ENCODE data around the gene CCDC40. TPM values are rescaled to one million over a fixed set of nuclear protein-coding genes. Genes with fewer than 3 reads are reported as not detected.

The CCDC40 gene
- total RNA-seq, 2 donors from 2014 or later = 3.4 to 4.5 TPM

DNA sequence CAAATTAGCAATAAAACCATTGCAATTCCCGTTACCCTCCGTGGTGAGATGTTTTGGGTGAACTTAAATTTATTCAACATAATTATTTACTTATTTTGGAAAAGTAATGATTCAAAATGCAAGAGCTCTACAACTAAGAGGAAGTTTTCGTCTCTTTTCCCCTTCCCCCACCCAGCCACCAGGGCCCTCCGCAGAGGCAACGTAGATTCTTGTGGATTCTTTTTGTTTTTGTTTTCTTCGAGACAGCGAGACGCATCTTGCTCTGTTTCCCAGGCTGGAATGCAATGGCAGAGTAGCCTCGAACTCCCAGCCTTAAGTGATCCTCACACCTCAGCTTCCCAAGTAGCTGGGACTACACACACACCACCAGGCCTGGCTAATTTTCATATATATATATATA is 19.2 kb downstream of the CCDC40 start:
- no peak for DNase-seq
- Mint-ChIP-seq H3K36me3 (ENCODE audit: low read depth) (no peaks in the 10 kb centered on the region), H3K4me3 (no peak overlapping the region), H3K27ac (no peak overlapping the region), H3K4me1 (no peaks in the 10 kb centered on the region), H3K27me3 (peaks cover 9% of the 10 kb centered on the region)
- no peaks in the 10 kb centered on the region for H3K9me3 ChIP-seq (ENCODE audit: control insufficient read depth, low read length, poor library complexity, severe bottlenecking)
- no peak for ATAC-seq

DNA sequence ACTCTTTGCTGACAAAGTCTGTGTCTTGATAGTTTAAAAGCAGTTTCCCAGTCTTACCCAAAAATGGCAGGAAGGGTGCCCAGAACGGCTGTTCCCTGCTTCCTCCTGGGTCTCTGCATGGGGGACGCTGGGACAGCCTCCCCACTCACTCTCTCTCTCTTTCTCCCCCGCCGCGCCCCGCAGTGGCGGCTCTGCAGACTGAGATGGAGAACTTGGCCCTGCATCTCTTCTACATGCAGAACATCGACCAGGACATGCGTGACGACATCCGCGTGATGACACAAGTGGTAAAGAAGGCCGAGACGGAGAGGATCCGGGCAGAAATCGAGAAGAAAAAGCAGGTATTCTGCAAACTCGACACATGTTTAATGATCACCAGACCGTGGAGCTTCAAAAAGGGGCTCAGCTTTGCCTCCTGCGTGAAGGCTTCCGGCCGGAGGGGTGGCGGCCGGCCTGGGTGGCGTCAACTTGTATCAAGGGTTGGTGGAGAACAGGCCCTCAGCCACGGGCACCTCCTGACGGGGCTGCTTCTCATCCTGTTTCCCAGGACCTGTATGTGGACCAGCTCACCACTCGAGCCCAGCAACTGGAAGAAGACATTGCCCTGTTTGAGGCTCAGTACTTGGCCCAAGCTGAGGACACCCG is 22.0 kb downstream of the CCDC40 start:
- peaks cover 9% of the 10 kb centered on the region for H3K27me3 Mint-ChIP-seq

DNA sequence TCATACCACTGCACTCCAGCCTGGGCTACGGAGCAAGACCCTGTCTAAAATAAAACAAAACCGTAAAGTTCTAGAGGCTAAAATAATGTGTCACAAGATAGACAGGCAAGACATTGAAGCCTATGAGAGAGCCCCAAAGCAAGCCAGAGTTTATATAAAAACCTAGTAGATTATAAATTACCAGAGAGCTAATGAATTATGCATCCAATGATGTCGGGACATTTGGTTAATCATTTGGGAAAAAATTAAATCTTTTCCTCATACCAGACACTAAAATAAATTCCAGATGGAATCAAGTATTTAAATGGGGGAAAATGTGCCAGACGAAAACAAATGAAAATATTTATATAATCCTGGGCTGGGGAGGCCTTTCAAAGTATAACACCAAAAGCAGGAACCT is 24.2 kb downstream of the CCDC40 start:
- H3K9me3 ChIP-seq (ENCODE audit: control insufficient read depth, low read length, poor library complexity, severe bottlenecking) = no peaks in the 10 kb centered on the region
- no peak for ATAC-seq
- peaks cover 2% of the 10 kb centered on the region for H3K4me1 Mint-ChIP-seq
- H3K36me3 Mint-ChIP-seq (ENCODE audit: low read depth) = no peaks in the 10 kb centered on the region
- H3K27me3 Mint-ChIP-seq = peaks cover 9% of the 10 kb centered on the region
- H3K4me3 Mint-ChIP-seq = no peak overlapping the region
- H3K27ac Mint-ChIP-seq = no peak overlapping the region
- DNase-seq = no peak

More for the DNA sequence above, 22.0 kb downstream of the CCDC40 start:
- H3K9me3 ChIP-seq (ENCODE audit: control insufficient read depth, low read length, poor library complexity, severe bottlenecking) = no peaks in the 10 kb centered on the region
- Mint-ChIP-seq H3K4me1 (peaks cover 2% of the 10 kb centered on the region), H3K27ac (peak overlapping the region; percentile 63), H3K36me3 (ENCODE audit: low read depth) (no peaks in the 10 kb centered on the region), H3K4me3 (no peak overlapping the region)
- ATAC-seq (no peak), DNase-seq (no peak)

DNA sequence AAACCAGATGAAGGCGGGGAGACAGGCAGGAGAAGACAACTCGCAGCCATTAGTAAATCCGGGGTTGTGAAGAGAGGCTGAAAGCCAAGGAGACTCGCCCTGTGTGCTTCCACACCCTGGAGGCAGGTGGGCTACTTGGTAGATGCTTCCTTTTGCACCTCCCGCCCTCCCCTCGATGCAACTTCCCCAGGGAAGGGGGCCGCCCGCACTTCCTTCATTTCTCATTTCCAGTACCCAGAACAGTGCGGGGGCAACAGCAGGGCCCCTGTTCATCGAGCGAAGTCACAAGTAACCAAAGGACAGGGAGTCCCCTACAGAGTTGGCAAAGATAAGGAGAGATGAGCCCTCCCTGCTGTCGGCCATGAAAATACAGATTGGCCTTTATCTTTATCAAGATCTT is 25.0 kb downstream of the CCDC40 start:
- no peak for ATAC-seq
- Mint-ChIP-seq H3K36me3 (ENCODE audit: low read depth) (no peaks in the 10 kb centered on the region), H3K27me3 (peaks cover 9% of the 10 kb centered on the region)

DNA sequence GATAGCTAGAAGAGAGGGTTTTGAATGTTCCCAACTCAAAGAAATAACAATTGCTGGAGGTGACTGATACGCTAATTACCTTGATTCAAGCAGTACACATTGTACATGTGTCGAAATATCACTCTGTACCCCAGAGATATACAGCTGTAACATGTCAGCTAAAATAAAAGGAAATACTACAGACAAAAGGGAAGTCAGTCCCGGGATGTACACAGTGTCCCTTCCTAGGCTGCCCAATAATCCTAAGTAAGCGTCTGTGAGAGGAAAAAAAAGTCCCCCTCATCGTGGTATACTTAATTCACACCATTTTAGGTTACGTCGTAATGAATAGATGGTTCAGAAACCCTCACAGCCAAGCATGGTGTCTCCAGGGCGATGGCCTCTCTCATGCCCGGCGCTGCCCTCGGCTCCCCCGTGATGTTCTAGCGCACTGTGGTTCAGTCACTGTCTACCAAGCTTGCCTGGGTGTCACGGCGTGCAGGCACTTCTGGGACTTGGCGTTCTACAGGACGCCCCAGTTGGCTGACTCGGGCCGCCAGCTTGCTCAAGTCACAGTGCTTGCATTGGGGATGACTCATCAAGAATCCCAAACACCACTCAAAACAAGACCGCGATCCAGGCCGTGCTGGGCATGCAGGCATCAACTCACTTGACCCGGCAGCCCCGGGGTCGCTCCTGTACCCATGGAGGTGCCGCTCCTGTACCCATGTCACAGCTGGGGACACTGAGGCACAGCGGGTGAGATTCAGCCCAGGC is 27.6 kb downstream of the CCDC40 start:
- DNase-seq (no peak), ATAC-seq (no peak)
- Mint-ChIP-seq H3K27me3 (peaks cover 9% of the 10 kb centered on the region), H3K36me3 (ENCODE audit: low read depth) (no peaks in the 10 kb centered on the region), H3K4me3 (no peak overlapping the region), H3K27ac (no peak overlapping the region), H3K4me1 (peaks cover 6% of the 10 kb centered on the region)
- no peaks in the 10 kb centered on the region for H3K9me3 ChIP-seq (ENCODE audit: control insufficient read depth, low read length, poor library complexity, severe bottlenecking)

More for the DNA sequence above, 25.0 kb downstream of the CCDC40 start:
- Mint-ChIP-seq H3K27ac (no peak overlapping the region), H3K4me3 (no peak overlapping the region), H3K4me1 (peaks cover 2% of the 10 kb centered on the region)
- no peak for DNase-seq
- H3K9me3 ChIP-seq (ENCODE audit: control insufficient read depth, low read length, poor library complexity, severe bottlenecking) = no peaks in the 10 kb centered on the region

DNA sequence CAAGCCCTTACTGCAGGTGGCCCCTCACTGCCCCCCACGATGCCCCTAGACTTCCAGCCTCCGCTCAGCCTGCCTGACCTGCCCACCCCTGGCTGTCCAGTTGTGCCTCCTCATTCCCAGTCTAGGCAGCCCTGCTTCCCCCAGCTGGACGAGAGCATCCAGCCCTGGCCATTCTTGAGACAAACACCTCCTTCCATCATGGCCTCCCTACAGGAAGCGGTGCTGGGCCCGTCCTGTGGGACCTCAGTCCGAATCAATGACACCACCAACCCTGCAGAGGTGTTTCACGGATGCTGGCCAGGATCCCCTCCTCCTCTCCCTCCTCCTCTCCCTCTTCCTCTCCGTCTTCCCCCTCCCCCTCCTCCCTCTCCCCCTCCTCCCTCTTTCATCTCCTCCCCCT is 28.3 kb downstream of the CCDC40 start:
- ATAC-seq (no peak), DNase-seq (no peak)
- Mint-ChIP-seq H3K27ac (no peak overlapping the region), H3K4me1 (peaks cover 7% of the 10 kb centered on the region), H3K4me3 (no peak overlapping the region), H3K27me3 (peaks cover 15% of the 10 kb centered on the region), H3K36me3 (ENCODE audit: low read depth) (no peaks in the 10 kb centered on the region)
- no peaks in the 10 kb centered on the region for H3K9me3 ChIP-seq (ENCODE audit: control insufficient read depth, low read length, poor library complexity, severe bottlenecking)

DNA sequence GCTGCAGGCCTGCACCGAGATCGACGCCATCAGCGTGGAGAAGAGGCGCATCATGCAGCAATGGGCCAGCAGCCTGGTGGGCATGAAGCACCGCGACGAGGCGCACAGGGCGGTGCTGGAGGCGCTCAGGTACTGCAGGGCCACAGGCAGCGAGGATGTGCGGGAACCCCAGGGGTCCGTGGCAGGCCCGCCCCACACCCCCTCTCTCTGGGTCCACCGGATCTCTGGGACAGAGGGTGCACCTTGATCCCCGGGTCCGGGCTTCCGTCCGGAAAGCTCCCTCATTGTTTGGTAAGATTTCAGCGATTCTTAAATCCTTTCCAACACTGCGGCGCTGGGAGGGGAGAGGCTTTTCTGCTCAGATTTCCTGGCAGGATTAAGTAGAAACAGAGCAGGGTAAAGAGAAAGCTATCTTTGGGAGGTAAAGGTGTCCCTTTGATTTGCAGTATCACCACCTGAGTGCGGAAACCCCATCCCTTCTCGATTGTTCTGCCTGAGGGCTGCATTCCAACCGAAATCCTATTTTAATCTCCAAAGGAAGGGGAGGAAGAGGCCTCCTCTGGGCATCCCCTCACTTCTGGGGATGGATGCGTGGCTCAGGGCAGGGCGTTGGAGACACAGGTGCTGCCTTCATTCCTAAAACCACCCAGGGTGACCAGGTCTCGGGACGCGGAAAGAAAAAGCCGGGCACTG is 29.2 kb downstream of the CCDC40 start:
- no peaks in the 10 kb centered on the region for H3K9me3 ChIP-seq (ENCODE audit: control insufficient read depth, low read length, poor library complexity, severe bottlenecking)
- Mint-ChIP-seq H3K4me1 (peaks cover 7% of the 10 kb centered on the region), H3K27me3 (peaks cover 15% of the 10 kb centered on the region), H3K27ac (no peak overlapping the region), H3K4me3 (no peak overlapping the region), H3K36me3 (ENCODE audit: low read depth) (no peaks in the 10 kb centered on the region)
- DNase-seq (no peak), ATAC-seq (no peak)

DNA sequence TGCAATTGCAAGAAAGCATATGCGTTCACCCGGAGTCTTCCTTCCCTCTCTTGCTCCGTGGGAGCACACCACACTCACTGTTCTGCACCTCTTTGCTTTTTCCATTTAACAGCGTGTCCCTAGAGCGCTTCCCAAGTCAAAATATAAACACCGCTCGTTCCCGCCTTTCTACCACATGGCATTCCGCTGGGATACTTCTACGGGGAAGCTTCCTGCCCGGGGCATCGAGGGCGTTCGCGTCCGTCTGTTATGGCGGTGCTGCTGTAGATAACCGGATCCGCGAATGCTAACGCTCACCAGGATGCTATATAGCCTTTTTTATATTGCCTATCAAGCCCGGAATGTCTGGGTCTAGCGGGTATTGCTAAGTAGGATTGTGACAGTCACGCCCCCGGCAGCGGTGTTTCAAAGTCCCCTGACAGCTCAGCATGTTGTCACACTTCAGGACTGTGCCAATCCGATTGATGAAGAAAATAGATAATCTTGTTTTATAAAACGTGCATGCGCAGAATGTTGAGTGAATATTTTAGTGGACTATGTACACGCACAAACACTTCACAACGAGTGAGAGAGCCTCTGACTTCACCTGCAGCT is 31.0 kb downstream of the CCDC40 start:
- ATAC-seq (no peak), DNase-seq (no peak)
- Mint-ChIP-seq H3K27me3 (peaks cover 15% of the 10 kb centered on the region), H3K36me3 (ENCODE audit: low read depth) (no peaks in the 10 kb centered on the region), H3K4me3 (no peak overlapping the region), H3K27ac (no peak overlapping the region), H3K4me1 (peaks cover 5% of the 10 kb centered on the region)
- no peaks in the 10 kb centered on the region for H3K9me3 ChIP-seq (ENCODE audit: control insufficient read depth, low read length, poor library complexity, severe bottlenecking)

DNA sequence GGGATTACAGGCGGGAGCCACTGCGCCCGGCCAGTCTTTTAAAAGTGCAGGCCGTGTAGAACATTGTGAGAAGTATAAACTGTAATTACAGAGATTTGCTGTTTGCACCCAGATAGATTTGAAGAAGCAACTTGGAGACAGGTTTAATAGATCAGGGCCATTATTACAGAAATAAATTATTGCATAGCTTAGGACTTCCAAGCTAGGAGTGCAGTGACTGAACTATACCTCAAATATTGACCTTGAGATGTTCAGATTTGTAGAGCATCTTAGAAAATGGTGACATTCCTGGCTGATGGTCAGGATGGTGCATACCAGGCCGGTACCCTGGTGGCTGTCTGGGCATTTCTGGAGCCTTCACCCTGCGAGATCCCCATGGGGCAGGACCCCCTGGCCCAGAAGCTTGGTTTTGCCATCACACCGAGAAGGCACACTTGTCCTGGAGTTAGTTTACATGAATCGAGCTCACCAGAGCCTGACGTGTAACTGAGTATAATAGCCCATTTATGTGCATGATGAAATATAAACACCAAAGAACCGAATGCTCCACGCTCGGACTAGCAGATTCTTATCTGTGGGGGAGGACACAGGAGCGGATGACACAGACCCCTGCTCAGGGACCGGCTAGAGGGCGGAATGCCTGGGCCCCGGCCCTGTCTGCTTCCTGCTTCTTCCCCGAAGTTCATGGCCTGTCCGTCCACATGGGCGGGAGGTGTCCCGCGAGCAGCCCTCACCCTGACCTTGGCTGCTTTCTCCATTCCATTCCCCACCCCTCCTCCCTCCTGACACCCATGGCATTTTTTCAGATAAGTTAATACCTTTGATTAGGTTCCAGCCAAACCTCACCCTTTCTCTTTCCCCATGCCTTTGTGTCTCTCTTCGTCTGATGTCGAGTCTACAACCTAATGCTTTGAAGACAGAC is 32.1 kb downstream of the CCDC40 start:
- no peaks in the 10 kb centered on the region for H3K9me3 ChIP-seq (ENCODE audit: control insufficient read depth, low read length, poor library complexity, severe bottlenecking)
- DNase-seq (no peak), ATAC-seq (no peak)
- Mint-ChIP-seq H3K27ac (no peak overlapping the region), H3K4me3 (no peak overlapping the region), H3K36me3 (ENCODE audit: low read depth) (no peaks in the 10 kb centered on the region), H3K4me1 (peaks cover 5% of the 10 kb centered on the region), H3K27me3 (peaks cover 15% of the 10 kb centered on the region)

DNA sequence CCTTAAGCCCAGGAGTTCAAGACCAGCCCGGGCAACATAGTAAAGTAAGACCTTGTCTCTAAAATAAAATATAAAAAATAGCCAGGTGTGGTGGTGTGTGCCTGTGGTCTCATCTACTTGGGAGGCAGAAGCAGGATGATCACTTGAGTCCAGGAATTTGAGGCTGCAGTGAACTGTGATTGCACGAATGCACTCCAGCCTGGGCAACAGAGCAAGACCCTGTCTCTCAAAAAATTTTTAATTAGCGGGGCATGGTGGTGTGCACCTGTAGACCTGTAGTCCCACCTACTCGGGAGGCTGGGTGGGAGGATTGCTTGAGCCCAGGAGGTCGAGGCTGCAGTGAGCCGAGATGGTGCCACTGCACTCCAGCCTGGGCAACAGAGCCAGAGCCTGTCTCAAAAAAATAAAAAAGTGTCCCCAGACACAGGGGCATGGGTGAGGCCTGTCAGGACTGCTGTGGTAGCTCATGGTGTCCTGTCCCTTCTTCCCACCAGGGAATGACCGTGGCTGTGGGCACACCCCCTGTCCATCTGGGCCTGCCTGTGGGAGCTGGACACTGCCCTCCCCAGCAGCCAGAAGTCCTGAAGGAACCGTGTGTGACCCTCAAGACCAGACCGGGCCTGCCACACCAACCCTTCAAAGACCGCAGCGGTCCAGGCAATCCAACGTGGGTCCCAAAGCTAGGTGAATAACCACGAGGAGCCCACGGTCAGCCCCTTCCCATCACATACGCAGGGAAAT is 34.1 kb downstream of the CCDC40 start:
- H3K4me3 Mint-ChIP-seq = no peak overlapping the region
- no peak overlapping the region for H3K27ac Mint-ChIP-seq
- H3K27me3 Mint-ChIP-seq = peaks cover 15% of the 10 kb centered on the region

DNA sequence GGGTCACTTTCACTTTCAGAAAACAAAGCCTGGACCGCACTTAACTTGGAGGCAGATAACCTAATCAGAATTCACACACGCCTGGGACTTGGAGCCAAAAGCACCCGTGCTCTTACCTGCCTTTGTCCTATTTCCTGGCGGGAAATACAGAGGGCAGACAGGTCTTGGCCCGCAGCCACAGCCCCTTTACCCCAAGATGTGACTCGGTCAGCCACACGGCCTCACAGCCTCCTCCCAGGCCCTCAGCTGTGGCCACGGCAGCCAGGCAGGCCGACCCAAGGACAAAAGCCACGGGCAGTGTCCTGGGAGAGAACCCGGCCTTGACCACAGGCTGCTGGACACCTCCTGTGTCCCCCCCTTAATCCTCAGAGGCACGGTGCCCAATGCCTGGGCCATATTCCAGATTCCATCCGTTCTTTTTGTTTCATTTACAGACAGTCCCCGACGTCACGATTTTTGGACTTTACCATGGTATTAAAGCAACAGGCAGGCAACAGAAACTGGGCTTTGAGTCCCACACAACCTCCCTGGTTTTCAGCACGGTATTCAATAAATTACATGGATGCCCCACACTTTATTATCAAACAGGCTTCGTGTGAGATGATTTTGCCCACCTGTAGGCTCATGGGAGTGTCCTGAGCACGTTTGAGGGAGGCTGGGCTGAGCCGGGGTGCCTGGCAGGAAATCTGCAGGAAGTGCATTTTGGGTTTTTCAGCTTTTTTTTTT is 34.8 kb downstream of the CCDC40 start:
- DNase-seq = no peak
- H3K27me3 Mint-ChIP-seq = peaks cover 15% of the 10 kb centered on the region
- H3K4me1 Mint-ChIP-seq = peaks cover 5% of the 10 kb centered on the region
- H3K36me3 Mint-ChIP-seq (ENCODE audit: low read depth) = no peaks in the 10 kb centered on the region
- ATAC-seq = no peak
- H3K9me3 ChIP-seq (ENCODE audit: control insufficient read depth, low read length, poor library complexity, severe bottlenecking) = no peaks in the 10 kb centered on the region
- no peak overlapping the region for H3K4me3 Mint-ChIP-seq
- H3K27ac Mint-ChIP-seq = no peak overlapping the region

More for the DNA sequence above, 34.1 kb downstream of the CCDC40 start:
- Mint-ChIP-seq H3K36me3 (ENCODE audit: low read depth) (no peaks in the 10 kb centered on the region), H3K4me1 (peaks cover 5% of the 10 kb centered on the region)
- ATAC-seq (no peak), DNase-seq (no peak)
- no peaks in the 10 kb centered on the region for H3K9me3 ChIP-seq (ENCODE audit: control insufficient read depth, low read length, poor library complexity, severe bottlenecking)

All from T-helper 17 cell (primary cell).